NCI-H82 treated with DMSO at 0.1 percent for 48 hours (cell line): ENCODE data around the gene SATL1.
"Not testable (repeated sequence)": the region's sequence is repeated elsewhere in the genome, so short reads cannot be mapped to it uniquely, and the experiment has no call there.

Experiments
- DNase-seq: peaks from one replicate; lab custom pipeline; 2025; ENCODE audit not compliant: unreplicated experiment; lab: John Stamatoyannopoulos, UW

Gene SATL1

DNA sequence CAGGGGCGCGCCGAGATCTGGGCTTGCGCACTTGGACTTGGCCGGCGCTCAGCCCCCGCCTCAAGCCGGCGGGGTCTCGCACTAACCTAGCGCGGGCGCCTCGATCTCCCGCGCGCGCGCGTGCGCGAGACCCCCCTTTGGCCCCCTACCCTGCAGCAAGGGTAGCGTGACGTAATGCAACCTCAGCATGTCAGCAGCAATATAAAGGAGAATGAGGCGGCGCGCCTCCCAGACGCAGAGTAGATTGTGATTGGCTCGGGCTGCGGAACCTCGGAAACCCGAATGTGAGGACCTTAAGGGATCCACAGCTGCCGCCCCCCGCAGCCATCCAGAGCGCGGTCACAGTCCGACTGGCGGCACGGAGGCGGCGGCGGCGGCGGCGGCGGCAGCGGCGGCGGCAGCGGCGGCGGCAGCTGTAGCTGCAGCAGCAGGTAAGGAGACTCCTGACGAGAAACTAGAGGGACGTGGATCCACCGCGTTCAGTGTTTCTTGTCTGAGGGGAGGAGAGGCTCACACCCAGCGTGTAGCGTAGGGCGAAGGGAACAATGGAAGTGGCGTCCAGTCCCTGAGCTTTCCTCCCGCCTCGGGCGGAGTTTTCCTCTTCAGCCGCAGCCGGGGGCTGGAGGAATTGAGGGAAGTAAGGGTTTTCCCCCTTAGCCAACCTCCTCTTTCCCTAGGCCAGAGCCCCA is at the start of gene SATL1, which contains the start of gene ZNF711:
TSS of gene SATL1 (minus strand) at position 19 of the 689 bp plus-strand sequence. CDS start 134,811 bp downstream, outside the sequence.
TSS of gene ZNF711 (plus strand) at position 231 of the 689 bp plus-strand sequence. CDS start 3,582 bp downstream, outside the sequence.
- peak; percentile 82 for DNase-seq

GRCh38 chrX:85288992-85289723 is 45.6 kb upstream of the SATL1 start:
- DNase-seq, result no peak

GRCh38 chrX:85285286-85285685 is 41.7 kb upstream of the SATL1 start:
- DNase-seq, result not testable (repeated sequence)

GRCh38 chrX:85244450-85245211 is 1.1 kb upstream of the SATL1 start:
- peak; percentile 32 for DNase-seq

- DNase-seq, result peak; percentile 6
Measured at GRCh38 chrX:85243155-85243554, 424 bp downstream of the SATL1 start.

- DNase-seq, result no peak
Measured at GRCh38 chrX:85223359-85223758, 20.2 kb downstream of the SATL1 start.

DNA sequence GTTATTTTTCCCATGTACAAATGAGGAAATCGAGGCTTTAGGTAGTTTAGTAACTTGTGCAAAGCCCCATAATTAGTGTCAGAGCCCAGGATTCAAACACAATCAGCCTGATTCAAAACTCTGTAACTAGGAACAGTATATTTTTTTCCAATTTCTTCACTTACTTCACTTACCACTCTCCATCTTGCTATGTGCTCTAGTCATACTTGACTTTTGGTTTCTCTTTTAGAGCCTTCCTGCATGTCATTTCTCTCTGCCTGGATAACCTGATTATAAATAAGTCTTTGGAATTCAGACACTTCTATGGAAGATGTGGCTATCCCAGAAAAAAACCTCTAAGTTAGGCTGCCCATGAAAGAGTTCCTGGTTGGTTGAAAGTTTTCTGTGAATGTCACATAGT is 22.2 kb downstream of the SATL1 start:
- DNase-seq, result no peak

DNA sequence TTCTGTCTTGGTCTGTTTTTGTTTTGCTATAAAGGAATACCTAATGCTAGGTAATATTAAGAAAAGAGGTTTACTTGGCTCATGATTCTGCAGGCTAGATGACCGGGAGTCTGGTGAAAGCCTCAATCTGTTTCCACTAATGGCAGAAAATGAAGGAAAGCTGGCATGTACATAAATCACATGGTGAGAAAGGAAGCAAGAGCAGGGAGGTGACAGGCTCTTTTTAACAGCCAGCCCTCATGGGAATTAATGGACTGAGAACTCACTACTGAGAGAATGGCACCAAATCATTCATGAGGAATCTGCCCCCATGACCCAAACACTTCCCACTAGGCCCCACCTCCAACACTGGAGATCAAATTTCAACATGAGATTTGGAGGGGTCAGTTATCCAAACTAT is 27.6 kb downstream of the SATL1 start:
- DNase-seq, result no peak

DNA sequence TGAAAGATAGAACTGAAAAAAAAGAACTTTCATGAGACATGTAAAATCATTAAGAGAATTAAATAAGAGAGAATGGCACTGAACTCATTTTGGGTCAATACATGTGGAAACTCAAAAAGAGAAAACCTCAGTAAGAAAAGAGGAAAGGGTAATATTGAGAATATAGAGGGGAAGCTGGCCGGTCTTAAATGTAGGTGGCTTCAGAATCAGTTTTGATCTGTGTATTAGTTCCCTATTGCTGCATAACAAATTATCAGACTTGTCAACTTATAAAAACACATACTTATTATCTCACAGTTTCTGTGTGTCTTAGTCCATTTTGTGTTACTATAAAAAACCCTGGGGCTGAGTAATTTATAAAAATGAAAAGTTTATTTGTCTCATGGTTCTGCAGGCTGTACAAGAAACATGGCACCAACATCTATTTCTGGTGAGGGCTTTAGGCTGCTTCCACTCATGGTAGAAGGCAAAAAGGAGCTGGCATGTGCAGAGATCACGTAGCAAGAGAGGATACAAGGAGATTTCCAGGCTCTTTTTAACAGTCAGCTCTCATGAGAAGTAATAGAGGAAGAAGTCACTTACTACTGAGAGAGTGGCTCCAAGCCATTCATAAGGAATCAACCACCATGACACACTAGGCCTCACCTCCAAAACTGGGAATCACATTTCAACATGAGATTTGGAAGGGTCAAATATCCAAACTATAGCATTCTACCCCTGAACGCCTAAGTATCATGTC is 29.6 kb downstream of the SATL1 start:
- DNase-seq, result no peak

- DNase-seq, result no peak
Measured at GRCh38 chrX:85203461-85203970, 40.1 kb downstream of the SATL1 start.

GRCh38 chrX:85196319-85196718 is 47.3 kb downstream of the SATL1 start:
- DNase-seq, result no peak

DNA sequence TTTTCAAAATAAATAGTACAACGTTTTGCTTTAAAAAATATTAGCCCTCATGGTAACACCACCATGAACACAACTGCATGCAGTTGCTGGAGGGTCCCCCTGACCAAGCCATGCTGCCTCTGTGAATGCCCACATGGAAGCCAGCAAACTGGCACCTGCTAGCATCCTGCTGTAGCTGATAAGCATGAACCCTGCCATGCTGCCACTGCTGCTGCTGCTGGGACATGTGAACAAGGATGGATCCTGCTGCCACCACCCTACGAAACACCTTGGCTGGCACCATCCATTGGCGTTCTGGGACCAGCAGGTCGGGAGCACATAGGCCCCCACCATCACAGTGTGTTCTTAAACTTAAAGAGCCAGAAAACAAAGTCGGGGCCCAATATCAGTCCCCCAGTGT is 83.9 kb downstream of the SATL1 start:
- no peak for DNase-seq

GRCh38 chrX:85140964-85141363 is 102.6 kb downstream of the SATL1 start:
- no peak for DNase-seq

DNA sequence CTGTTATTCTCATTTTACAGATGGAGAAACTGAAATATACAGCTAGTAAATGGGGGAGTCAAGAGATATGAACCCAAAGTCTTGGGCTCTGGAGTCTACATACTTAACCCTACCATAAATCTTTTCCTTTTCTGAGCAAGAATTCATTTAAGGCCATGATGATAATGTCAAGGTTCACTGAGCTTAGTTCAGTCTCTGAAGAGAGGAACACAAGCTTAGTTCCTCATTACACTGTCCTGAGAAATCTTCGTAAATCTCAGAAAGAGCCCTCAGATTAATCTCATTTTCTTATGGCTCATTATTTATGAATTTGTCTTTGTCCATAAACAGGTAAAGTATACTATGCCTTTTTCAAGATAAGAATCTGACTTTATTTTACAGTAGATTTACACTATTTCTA is 104.2 kb downstream of the SATL1 start:
- no peak for DNase-seq

DNA sequence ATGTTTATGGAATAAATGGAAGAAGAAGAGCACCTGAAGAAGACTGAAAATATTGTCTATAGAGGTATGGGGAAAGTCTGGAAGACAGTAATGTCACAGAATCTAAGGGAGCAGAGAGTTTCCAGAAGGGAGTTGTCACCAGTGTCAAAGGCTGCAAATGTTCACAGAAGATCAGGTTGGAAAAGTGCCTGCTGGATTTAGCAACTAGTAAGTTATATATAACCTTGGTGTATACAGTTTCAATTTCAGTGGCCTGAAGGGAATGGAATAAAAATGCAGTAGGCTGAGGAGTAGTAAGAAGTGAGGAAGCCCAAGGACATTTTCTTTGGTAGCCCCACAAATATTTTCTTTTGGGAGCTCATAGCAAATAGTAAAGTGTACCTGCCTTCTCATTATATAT is 107.2 kb downstream of the SATL1 start:
- no peak for DNase-seq

GRCh38 chrX:85115252-85115651 is 128.3 kb downstream of the SATL1 start:
- DNase-seq, result no peak

- no peak for DNase-seq
Measured at GRCh38 chrX:85114776-85115175, 128.8 kb downstream of the SATL1 start.

- no peak for DNase-seq
Measured at GRCh38 chrX:85114171-85114570, 129.4 kb downstream of the SATL1 start.

DNA sequence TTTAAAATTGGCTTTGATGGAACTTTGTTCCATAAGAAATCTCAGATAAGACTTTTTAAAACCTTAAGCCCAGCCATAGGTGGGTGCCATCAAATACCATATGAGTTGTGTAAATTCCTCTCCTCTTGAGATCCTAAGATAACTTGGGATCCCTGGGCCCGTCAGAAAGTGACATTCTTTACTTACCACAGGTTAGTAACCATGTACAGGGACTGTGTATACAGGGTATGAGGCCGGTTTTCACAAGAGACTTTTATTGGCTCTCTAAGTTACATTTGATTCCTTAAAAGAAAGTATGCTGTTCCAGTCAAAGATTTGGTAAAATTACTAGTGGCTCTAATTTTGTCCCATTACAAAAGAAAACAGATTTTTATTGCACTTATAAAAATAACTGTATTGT is 129.8 kb downstream of the SATL1 start:
- no peak for DNase-seq

DNA sequence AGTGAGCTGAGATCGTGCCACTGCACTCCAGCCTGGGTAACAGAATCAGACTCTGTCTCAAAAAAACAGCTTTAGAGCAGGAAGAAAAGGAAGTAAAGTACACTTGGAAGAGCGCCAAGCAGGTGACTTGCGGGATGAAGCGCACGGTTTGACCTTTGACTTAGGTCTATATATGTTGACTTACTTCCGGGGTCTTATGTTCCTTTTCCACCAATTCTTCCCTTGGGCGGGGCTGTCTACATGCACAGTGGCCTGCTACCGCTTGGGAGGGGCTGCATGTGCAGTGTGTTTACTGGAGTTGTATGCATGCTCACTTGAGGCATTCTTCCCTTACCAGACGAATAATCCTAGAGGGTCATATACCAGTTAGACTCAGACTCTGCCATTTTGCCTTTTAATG is 131.3 kb downstream of the SATL1 start:
- no peak for DNase-seq

GRCh38 chrX:85111347-85111746 is 132.2 kb downstream of the SATL1 start:
- DNase-seq, result no peak
